Skeletal muscle satellite cell (primary cell): ENCODE data around the gene OVOL1.
A peak's percentile ranks its signal among the peaks of the same experiment; 100 is the strongest.

ENCODE experiments used
- H3K27me3 ChIP-seq: 2 replicates; pipeline ENCODE4 v1.7.0; 2013; ENCODE audit warnings: low read length; ENCODE audit not compliant: control insufficient read depth, insufficient read depth
- H3K36me3 ChIP-seq: 2 replicates; pipeline ENCODE4 v1.7.0; 2013; ENCODE audit warnings: mild to moderate bottlenecking, control low read depth, low read length; ENCODE audit not compliant: insufficient read depth
- H3K4me1 ChIP-seq: 2 replicates; pipeline ENCODE4 v1.7.0; 2013; ENCODE audit warnings: low read length; ENCODE audit not compliant: control insufficient read depth, insufficient read depth
- H3K4me2 ChIP-seq: 2 replicates; pipeline ENCODE4 v1.7.0; 2013; ENCODE audit warnings: mild to moderate bottlenecking, low read length
- H3K4me3 ChIP-seq: 2 replicates; pipeline ENCODE4 v1.7.0; 2013; ENCODE audit warnings: low read length
- H3K9ac ChIP-seq: 2 replicates; pipeline ENCODE4 v1.7.0; 2013; ENCODE audit warnings: mild to moderate bottlenecking, low read depth, low read length, moderate library complexity
- H3K9me3 ChIP-seq: replicated peaks from 2 replicates; pipeline ENCODE4 v1.7.0; 2013; ENCODE audit warnings: mild to moderate bottlenecking, control low read depth, low read length

The OVOL1 gene

GRCh38 chr11:65810046-65810868 is 23.4 kb downstream of the OVOL1 start:
- no peak overlapping the region for H3K4me2 ChIP-seq
- peaks cover 69% of the 10 kb centered on the region for H3K27me3 ChIP-seq
- H3K36me3 ChIP-seq = no peaks in the 10 kb centered on the region
- H3K9me3 ChIP-seq = no peaks in the 10 kb centered on the region
- no peaks in the 10 kb centered on the region for H3K4me1 ChIP-seq
- H3K4me3 ChIP-seq = no peak overlapping the region
- H3K9ac ChIP-seq = no peak overlapping the region

DNA sequence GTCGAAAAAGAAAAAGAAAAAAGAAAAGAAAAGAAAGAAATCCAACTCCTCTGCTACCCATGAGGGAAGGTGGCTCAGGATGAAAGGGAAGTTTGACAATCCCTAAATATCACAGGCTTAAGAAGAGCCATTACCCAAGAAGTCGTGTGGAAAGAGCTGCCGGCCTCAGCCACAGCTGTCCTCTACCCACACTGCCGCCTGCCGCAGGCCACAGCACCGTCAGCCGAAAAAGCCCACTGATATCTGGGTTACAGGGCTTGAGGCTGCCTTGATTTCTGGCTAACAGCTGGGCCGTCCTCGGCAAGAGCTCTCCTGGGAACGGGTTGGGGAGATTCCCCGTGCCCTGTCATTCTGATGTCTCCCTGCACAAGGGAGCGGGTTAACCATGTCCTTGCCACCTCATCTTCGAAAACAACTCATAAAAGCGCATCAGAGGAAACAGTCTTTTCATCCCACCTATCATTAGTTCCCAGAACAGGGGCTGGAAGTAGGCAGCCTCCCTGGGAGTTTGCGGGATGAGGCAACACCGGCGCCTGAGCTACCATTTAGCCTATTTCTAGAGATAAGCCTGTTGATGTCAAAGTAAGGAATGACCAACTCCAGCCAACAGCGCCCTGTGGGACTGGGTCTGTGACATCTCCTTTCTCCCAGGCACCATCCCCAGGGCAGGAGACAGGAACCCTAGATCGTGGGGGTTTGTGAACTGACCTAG is 25.1 kb downstream of the OVOL1 start:
- Histone ChIP-seq H3K4me3 (no peak overlapping the region), H3K27me3 (peaks cover 63% of the 10 kb centered on the region)

GRCh38 chr11:65814131-65814985 is 27.5 kb downstream of the OVOL1 start:
- no peaks in the 10 kb centered on the region for H3K36me3 ChIP-seq
- H3K9me3 ChIP-seq = no peaks in the 10 kb centered on the region
- no peak overlapping the region for H3K4me3 ChIP-seq
- no peak overlapping the region for H3K4me2 ChIP-seq
- H3K4me1 ChIP-seq = peaks cover 4% of the 10 kb centered on the region
- H3K27me3 ChIP-seq = peaks cover 42% of the 10 kb centered on the region
- H3K9ac ChIP-seq = no peak overlapping the region

More for the DNA sequence above, 25.1 kb downstream of the OVOL1 start:
- H3K4me2 ChIP-seq = no peak overlapping the region
- no peaks in the 10 kb centered on the region for H3K4me1 ChIP-seq
- no peaks in the 10 kb centered on the region for H3K9me3 ChIP-seq
- no peaks in the 10 kb centered on the region for H3K36me3 ChIP-seq
- no peak overlapping the region for H3K9ac ChIP-seq

GRCh38 chr11:65814986-65815565 is 28.2 kb downstream of the OVOL1 start:
- H3K4me3 ChIP-seq = no peak overlapping the region
- H3K9ac ChIP-seq = no peak overlapping the region

GRCh38 chr11:65816696-65817095 is 29.8 kb downstream of the OVOL1 start:
- Histone ChIP-seq H3K4me1 (peaks cover 4% of the 10 kb centered on the region), H3K9me3 (no peaks in the 10 kb centered on the region), H3K9ac (no peak overlapping the region), H3K4me3 (no peak overlapping the region), H3K4me2 (no peak overlapping the region), H3K27me3 (peaks cover 22% of the 10 kb centered on the region), H3K36me3 (no peaks in the 10 kb centered on the region)

More at GRCh38 chr11:65814986-65815565, 28.2 kb downstream of the OVOL1 start:
- H3K4me2 ChIP-seq = no peak overlapping the region
- H3K4me1 ChIP-seq = peaks cover 4% of the 10 kb centered on the region
- no peaks in the 10 kb centered on the region for H3K36me3 ChIP-seq
- H3K27me3 ChIP-seq = peaks cover 35% of the 10 kb centered on the region
- no peaks in the 10 kb centered on the region for H3K9me3 ChIP-seq

DNA sequence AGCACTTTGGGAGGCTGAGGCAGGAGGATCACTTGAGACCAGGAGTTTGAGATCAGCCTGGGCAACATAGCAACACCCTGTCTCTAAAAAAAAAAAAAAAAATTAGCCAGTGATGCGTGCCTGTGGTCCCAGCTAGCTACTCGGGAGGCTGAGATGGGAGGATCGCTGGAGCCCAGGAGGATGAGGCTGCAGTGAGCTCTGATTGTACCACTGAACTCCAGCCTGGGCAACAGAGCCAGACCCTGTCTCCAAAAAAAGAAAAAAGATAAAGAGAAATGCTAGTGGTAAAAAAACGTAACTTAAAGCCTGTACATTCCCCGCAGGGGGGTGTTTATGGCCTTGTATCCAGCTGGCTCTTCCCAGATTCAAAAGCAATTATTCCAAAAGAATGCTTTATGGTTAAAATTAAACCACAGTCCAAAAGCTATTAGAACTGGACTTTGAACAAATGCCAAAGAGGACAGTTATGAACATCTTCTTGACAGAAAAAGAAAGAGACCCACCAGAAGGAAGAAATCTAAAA is 30.5 kb downstream of the OVOL1 start:
- Histone ChIP-seq H3K4me2 (peak overlapping the region; percentile 97), H3K27me3 (peaks cover 16% of the 10 kb centered on the region), H3K9me3 (no peaks in the 10 kb centered on the region), H3K9ac (peak overlapping the region; percentile 81), H3K4me3 (peak overlapping the region; percentile 89), H3K4me1 (peaks cover 4% of the 10 kb centered on the region), H3K36me3 (no peaks in the 10 kb centered on the region)

- Histone ChIP-seq H3K4me1 (peaks cover 4% of the 10 kb centered on the region), H3K36me3 (no peaks in the 10 kb centered on the region), H3K4me3 (peak overlapping the region; percentile 89), H3K4me2 (peak overlapping the region; percentile 97), H3K9me3 (no peaks in the 10 kb centered on the region), H3K9ac (peak overlapping the region; percentile 81), H3K27me3 (peaks cover 11% of the 10 kb centered on the region)
Measured at GRCh38 chr11:65817835-65818680, 31.2 kb downstream of the OVOL1 start.

DNA sequence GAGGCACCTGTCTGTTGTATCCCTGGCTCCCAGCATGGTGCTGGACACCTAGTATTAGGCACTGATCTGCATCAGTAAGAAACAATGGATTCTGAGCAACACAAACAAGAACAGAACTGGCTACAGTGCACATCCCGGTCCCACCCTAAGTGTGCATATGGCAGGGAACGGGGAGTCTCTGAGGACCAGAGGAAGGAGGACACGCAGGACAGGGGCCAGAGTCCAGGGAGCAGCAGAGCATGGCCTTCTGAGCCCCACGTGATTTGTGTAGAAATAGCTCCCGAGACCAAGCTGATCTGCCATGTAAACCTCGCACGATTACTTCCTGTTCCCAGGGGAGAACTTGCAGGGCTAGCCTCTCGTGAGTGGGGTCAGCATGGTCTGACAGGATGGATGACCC is 34.2 kb downstream of the OVOL1 start:
- no peak overlapping the region for H3K4me3 ChIP-seq
- peaks cover 4% of the 10 kb centered on the region for H3K4me1 ChIP-seq
- no peaks in the 10 kb centered on the region for H3K9me3 ChIP-seq
- H3K9ac ChIP-seq = no peak overlapping the region
- peaks cover 3% of the 10 kb centered on the region for H3K27me3 ChIP-seq
- no peaks in the 10 kb centered on the region for H3K36me3 ChIP-seq
- H3K4me2 ChIP-seq = no peak overlapping the region

GRCh38 chr11:65822776-65823528 is 36.1 kb downstream of the OVOL1 start:
- Histone ChIP-seq H3K27me3 (no peaks in the 10 kb centered on the region), H3K36me3 (no peaks in the 10 kb centered on the region), H3K9me3 (no peaks in the 10 kb centered on the region), H3K4me1 (no peaks in the 10 kb centered on the region), H3K4me3 (no peak overlapping the region), H3K9ac (no peak overlapping the region), H3K4me2 (no peak overlapping the region)
